ENCODE data around the gene CEP112. TPM values are rescaled to one million over a fixed set of nuclear protein-coding genes. Genes with fewer than 3 reads are reported as not detected.
A peak's percentile ranks its signal among the peaks of the same experiment; 100 is the strongest.

Gene CEP112
- total and polyA plus RNA-seq, 2 experiments from 2014 or later, result 4.0 to 4.3 TPM

- Histone ChIP-seq H3K79me2 (replicated peaks; ENCODE audit: insufficient read depth) (no peaks in the 10 kb centered on the region), H3K27ac (ENCODE audit: low read depth) (no peak overlapping the region), H3F3A (replicated peaks; ENCODE audit: low read depth) (no peaks in the 10 kb centered on the region), H3K4me2 (no peak overlapping the region), H2AFZ (no peak overlapping the region), H3K4me1 (ENCODE audit: insufficient read depth) (no peaks in the 10 kb centered on the region; the same call in 1 of the 2 replicates), H3K9me2 (ENCODE audit: insufficient read depth) (no peaks in the 10 kb centered on the region), H3K27me3 (ENCODE audit: insufficient read depth) (peaks cover 7% of the 10 kb centered on the region; the same call in 1 of the 2 replicates), H4K20me1 (replicated peaks; ENCODE audit: insufficient read depth) (no peaks in the 10 kb centered on the region), H3K36me3 (ENCODE audit: insufficient read depth) (no peaks in the 10 kb centered on the region), H3K4me3 (no peak overlapping the region)
- Mint-ChIP-seq H3K27ac (no peak overlapping the region), H3K4me3 (no peak overlapping the region), H3K36me3 (ENCODE audit: low read depth) (no peaks in the 10 kb centered on the region; the same call in 2 of the 3 replicates), H3K27me3 (ENCODE audit: insufficient read depth, low read depth, poor library complexity) (peaks cover 3% of the 10 kb centered on the region), H3K4me1 (peaks cover 2% of the 10 kb centered on the region), H3K9me3 (no peaks in the 10 kb centered on the region; the same call in 2 of the 3 replicates)
- TF ChIP-seq ZNF114 (CRISPR knock-in tag; IDR thresholded peaks at IDR 0.05), result no peak
- TF ChIP-seq POLR2AphosphoS5 (IDR thresholded peaks at IDR 0.05; ENCODE audit: low read depth), result no peak
- no peak for TF ChIP-seq JUNB (IDR thresholded peaks at IDR 0.05; ENCODE audit: unreplicated experiment)
- TF ChIP-seq, protein P1, sequence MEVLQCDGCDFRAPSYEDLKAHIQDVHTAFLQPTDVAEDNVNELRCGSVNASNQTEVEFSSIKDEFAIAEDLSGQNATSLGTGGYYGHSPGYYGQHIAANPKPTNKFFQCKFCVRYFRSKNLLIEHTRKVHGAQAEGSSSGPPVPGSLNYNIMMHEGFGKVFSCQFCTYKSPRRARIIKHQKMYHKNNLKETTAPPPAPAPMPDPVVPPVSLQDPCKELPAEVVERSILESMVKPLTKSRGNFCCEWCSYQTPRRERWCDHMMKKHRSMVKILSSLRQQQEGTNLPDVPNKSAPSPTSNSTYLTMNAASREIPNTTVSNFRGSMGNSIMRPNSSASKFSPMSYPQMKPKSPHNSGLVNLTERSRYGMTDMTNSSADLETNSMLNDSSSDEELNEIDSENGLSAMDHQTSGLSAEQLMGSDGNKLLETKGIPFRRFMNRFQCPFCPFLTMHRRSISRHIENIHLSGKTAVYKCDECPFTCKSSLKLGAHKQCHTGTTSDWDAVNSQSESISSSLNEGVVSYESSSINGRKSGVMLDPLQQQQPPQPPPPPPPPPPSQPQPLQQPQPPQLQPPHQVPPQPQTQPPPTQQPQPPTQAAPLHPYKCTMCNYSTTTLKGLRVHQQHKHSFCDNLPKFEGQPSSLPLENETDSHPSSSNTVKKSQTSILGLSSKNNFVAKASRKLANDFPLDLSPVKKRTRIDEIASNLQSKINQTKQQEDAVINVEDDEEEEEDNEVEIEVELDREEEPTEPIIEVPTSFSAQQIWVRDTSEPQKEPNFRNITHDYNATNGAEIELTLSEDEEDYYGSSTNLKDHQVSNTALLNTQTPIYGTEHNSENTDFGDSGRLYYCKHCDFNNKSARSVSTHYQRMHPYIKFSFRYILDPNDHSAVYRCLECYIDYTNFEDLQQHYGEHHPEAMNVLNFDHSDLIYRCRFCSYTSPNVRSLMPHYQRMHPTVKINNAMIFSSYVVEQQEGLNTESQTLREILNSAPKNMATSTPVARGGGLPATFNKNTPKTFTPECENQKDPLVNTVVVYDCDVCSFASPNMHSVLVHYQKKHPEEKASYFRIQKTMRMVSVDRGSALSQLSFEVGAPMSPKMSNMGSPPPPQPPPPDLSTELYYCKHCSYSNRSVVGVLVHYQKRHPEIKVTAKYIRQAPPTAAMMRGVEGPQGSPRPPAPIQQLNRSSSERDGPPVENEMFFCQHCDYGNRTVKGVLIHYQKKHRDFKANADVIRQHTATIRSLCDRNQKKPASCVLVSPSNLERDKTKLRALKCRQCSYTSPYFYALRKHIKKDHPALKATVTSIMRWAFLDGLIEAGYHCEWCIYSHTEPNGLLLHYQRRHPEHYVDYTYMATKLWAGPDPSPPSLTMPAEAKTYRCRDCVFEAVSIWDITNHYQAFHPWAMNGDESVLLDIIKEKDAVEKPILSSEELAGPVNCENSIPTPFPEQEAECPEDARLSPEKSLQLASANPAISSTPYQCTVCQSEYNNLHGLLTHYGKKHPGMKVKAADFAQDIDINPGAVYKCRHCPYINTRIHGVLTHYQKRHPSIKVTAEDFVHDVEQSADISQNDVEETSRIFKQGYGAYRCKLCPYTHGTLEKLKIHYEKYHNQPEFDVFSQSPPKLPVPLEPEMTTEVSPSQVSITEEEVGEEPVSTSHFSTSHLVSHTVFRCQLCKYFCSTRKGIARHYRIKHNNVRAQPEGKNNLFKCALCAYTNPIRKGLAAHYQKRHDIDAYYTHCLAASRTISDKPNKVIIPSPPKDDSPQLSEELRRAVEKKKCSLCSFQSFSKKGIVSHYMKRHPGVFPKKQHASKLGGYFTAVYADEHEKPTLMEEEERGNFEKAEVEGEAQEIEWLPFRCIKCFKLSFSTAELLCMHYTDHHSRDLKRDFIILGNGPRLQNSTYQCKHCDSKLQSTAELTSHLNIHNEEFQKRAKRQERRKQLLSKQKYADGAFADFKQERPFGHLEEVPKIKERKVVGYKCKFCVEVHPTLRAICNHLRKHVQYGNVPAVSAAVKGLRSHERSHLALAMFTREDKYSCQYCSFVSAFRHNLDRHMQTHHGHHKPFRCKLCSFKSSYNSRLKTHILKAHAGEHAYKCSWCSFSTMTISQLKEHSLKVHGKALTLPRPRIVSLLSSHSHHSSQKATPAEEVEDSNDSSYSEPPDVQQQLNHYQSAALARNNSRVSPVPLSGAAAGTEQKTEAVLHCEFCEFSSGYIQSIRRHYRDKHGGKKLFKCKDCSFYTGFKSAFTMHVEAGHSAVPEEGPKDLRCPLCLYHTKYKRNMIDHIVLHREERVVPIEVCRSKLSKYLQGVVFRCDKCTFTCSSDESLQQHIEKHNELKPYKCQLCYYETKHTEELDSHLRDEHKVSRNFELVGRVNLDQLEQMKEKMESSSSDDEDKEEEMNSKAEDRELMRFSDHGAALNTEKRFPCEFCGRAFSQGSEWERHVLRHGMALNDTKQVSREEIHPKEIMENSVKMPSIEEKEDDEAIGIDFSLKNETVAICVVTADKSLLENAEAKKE (CRISPR knock-in tag; IDR thresholded peaks at IDR 0.05), result no peak
- no peak for TF ChIP-seq STAT1 (IDR thresholded peaks at IDR 0.05; ENCODE audit: unreplicated experiment)
- no peak for TF ChIP-seq EZH2 (IDR thresholded peaks at IDR 0.05; ENCODE audit: low read depth, unreplicated experiment)
- no peak for TF ChIP-seq ETS1 (IDR thresholded peaks at IDR 0.05)
- TF ChIP-seq CREB1 (CRISPR knock-in tag; IDR thresholded peaks at IDR 0.05; ENCODE audit: low read depth), result no peak
- TF ChIP-seq EZH2phosphoT487 (IDR thresholded peaks at IDR 0.05; ENCODE audit: unreplicated experiment), result no peak
- TF ChIP-seq, protein P2, sequence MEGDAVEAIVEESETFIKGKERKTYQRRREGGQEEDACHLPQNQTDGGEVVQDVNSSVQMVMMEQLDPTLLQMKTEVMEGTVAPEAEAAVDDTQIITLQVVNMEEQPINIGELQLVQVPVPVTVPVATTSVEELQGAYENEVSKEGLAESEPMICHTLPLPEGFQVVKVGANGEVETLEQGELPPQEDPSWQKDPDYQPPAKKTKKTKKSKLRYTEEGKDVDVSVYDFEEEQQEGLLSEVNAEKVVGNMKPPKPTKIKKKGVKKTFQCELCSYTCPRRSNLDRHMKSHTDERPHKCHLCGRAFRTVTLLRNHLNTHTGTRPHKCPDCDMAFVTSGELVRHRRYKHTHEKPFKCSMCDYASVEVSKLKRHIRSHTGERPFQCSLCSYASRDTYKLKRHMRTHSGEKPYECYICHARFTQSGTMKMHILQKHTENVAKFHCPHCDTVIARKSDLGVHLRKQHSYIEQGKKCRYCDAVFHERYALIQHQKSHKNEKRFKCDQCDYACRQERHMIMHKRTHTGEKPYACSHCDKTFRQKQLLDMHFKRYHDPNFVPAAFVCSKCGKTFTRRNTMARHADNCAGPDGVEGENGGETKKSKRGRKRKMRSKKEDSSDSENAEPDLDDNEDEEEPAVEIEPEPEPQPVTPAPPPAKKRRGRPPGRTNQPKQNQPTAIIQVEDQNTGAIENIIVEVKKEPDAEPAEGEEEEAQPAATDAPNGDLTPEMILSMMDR (conservative IDR thresholded peaks at IDR 0.05; ENCODE audit: low read depth in 2 of 2), result no peak
- no peak for TF ChIP-seq NANOG (IDR thresholded peaks at IDR 0.05; ENCODE audit: borderline replicate concordance)
- no peak for TF ChIP-seq ZNF331 (CRISPR knock-in tag; IDR thresholded peaks at IDR 0.05; ENCODE audit: low read depth)
- TF ChIP-seq, protein P3, sequence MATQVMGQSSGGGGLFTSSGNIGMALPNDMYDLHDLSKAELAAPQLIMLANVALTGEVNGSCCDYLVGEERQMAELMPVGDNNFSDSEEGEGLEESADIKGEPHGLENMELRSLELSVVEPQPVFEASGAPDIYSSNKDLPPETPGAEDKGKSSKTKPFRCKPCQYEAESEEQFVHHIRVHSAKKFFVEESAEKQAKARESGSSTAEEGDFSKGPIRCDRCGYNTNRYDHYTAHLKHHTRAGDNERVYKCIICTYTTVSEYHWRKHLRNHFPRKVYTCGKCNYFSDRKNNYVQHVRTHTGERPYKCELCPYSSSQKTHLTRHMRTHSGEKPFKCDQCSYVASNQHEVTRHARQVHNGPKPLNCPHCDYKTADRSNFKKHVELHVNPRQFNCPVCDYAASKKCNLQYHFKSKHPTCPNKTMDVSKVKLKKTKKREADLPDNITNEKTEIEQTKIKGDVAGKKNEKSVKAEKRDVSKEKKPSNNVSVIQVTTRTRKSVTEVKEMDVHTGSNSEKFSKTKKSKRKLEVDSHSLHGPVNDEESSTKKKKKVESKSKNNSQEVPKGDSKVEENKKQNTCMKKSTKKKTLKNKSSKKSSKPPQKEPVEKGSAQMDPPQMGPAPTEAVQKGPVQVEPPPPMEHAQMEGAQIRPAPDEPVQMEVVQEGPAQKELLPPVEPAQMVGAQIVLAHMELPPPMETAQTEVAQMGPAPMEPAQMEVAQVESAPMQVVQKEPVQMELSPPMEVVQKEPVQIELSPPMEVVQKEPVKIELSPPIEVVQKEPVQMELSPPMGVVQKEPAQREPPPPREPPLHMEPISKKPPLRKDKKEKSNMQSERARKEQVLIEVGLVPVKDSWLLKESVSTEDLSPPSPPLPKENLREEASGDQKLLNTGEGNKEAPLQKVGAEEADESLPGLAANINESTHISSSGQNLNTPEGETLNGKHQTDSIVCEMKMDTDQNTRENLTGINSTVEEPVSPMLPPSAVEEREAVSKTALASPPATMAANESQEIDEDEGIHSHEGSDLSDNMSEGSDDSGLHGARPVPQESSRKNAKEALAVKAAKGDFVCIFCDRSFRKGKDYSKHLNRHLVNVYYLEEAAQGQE (IDR thresholded peaks at IDR 0.05; ENCODE audit: unreplicated experiment), result no peak
- DNase-seq (ENCODE audit: low spot score) (peak; percentile 34), ATAC-seq (peak; percentile 90)
These were observed 508.5 kb downstream of the CEP112 start for GRCh38 chr17:65683428-65683827.
